ENCODE measurements around the gene TTYH1. TPM values are rescaled to one million over a fixed set of nuclear protein-coding genes. Genes with fewer than 3 reads are reported as not detected.
"Not testable (repeated sequence)": the region's sequence is repeated elsewhere in the genome, so short reads cannot be mapped to it uniquely, and the experiment has no call there.

TTYH1 gene
- total RNA-seq (ENCODE audit: low replicate concordance): 8.7 and 50.7 TPM in 2 replicates
- long read RNA-seq: 0 reads

DNA sequence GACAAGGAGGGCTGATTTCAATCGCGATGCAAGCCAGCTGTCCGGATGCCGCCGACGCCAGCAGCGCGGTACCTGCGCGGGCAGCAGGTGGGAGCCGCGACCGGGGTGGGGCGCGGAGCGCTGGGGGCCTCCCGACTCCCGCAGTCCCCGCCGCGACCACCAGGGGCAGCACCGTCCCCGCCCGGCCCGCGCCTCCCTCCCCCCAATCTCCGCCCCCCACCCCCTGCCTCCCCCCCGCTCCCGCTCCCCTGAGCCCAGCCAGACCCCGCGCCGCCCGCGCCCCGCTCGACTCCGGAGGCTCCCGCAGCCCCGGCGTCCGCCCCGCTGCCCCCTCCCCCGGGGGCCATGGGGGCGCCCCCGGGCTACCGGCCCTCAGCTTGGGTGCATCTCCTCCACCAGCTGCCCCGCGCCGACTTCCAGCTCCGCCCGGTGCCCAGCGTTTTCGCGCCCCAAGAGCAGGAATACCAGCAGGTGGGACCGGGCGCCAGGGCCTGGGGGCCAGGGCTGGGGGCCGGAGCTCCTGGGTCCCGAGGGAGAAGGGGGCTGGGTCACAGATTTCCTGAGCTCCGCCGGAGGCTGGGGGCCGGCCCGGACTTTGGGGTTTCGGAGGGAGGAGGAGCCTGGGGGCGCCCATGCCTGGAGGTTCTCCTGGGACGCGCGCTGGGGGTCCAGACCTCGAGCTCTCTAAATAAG, at the start of gene TTYH1:
TSS of gene TTYH1 (plus strand) at position 257 of the 693 bp plus-strand sequence. CDS start at position 346, 89 bp downstream.
- H3K36me3 Mint-ChIP-seq: peaks cover 5% of the 10 kb centered on the region
- no peak for DNase-seq (ENCODE audit: extremely low spot score, unreplicated experiment)
- peaks cover 4% of the 10 kb centered on the region for H3K9me3 Mint-ChIP-seq
- H3K4me1 Mint-ChIP-seq (ENCODE audit: unreplicated experiment): peaks cover 20% of the 10 kb centered on the region
- peaks cover 64% of the 10 kb centered on the region for H3K27me3 Mint-ChIP-seq
- H3K27ac Mint-ChIP-seq: no peak within 1 kb of the TSS
- TF ChIP-seq, protein P1, sequence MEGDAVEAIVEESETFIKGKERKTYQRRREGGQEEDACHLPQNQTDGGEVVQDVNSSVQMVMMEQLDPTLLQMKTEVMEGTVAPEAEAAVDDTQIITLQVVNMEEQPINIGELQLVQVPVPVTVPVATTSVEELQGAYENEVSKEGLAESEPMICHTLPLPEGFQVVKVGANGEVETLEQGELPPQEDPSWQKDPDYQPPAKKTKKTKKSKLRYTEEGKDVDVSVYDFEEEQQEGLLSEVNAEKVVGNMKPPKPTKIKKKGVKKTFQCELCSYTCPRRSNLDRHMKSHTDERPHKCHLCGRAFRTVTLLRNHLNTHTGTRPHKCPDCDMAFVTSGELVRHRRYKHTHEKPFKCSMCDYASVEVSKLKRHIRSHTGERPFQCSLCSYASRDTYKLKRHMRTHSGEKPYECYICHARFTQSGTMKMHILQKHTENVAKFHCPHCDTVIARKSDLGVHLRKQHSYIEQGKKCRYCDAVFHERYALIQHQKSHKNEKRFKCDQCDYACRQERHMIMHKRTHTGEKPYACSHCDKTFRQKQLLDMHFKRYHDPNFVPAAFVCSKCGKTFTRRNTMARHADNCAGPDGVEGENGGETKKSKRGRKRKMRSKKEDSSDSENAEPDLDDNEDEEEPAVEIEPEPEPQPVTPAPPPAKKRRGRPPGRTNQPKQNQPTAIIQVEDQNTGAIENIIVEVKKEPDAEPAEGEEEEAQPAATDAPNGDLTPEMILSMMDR (conservative IDR thresholded peaks at IDR 0.05): peak; percentile 89
- H3K4me3 Mint-ChIP-seq: peak within 1 kb of the TSS; percentile 78

DNA sequence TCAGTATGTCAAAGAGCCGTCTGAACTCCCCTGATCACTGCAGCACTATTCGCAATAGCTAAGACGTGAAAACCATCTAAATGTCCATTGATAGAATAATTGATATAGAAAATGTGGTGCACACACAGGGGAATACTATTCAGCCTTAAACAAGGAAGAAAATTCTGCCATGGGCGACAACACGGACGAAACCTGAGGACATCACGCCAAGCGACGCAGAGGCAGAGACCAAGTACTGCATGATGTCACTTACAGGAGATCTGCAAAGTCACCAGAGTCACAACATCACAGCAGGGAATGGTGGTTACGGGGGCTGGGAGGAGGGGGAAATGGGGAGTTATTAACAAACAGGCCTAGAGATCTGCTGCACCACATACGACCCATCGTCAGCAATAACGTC, 49.5 kb upstream of the TTYH1 start:
- H3K36me3 Mint-ChIP-seq; H3K9me3 Mint-ChIP-seq; DNase-seq (ENCODE audit: extremely low spot score, unreplicated experiment); H3K4me3 Mint-ChIP-seq; H3K4me1 Mint-ChIP-seq (ENCODE audit: unreplicated experiment); H3K27ac Mint-ChIP-seq: not testable (repeated sequence)
- H3K27me3 Mint-ChIP-seq: peaks cover 12% of the 10 kb centered on the region

DNA sequence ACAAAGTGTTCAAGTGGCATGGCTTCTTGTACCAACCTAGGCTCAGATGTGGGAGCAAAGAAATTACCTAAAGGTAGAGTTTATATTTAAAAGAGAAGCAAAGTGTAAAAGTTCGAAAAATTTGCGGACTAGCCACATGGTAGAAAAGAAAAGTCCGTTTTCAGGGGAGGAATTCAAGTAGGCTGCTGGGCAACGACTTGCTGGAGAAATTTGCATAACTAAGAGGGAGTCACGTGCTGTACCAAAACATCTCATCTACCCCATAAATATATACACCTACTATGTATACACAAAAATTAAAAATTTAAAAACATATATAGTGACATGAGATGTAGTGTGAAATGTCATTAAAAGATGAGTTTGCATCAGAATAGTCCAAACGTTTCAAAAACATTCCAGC, 48.5 kb upstream of the TTYH1 start:
- no peak overlapping the region for H3K4me3 Mint-ChIP-seq

DNA sequence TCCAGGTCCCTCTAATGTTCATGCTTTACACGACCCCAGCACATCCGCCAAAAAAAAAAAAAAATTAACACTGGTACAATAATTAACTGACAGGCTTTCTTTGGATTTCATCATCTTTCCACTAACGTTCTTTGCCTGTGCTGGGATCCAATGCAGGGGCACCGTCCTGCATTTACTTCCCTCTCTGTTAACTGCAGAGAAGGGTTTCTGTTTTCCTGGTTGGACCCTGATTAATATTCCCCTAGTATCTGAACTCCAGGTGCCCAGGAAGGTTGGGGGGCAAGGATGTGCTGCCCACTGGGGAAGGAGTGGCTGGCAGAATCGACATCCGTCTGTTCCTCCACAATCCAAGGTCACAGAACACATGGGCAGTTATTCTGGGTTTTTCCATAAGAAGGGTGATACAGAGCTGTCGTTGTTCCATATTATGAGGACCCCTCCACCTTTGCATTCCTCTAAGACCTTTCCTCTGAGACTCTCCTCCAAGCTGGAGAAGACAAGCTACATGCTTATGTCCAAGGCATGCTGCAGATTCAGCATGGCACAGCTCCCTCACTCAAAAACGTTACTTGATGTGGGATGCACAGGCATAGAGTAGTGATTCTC, 46.1 kb upstream of the TTYH1 start:
- Mint-ChIP-seq H3K27me3 (peaks cover 14% of the 10 kb centered on the region), H3K4me3 (no peak overlapping the region), H3K9me3 (no peaks in the 10 kb centered on the region), H3K4me1 (ENCODE audit: unreplicated experiment) (no peaks in the 10 kb centered on the region), H3K27ac (no peak overlapping the region), H3K36me3 (no peaks in the 10 kb centered on the region)
- DNase-seq (ENCODE audit: extremely low spot score, unreplicated experiment): no peak
- TF ChIP-seq, protein P1 (conservative IDR thresholded peaks at IDR 0.05): no peak

More for the DNA sequence above, 48.5 kb upstream of the TTYH1 start:
- H3K4me1 Mint-ChIP-seq (ENCODE audit: unreplicated experiment): no peaks in the 10 kb centered on the region
- no peak for DNase-seq (ENCODE audit: extremely low spot score, unreplicated experiment)
- no peaks in the 10 kb centered on the region for H3K36me3 Mint-ChIP-seq
- H3K9me3 Mint-ChIP-seq: no peaks in the 10 kb centered on the region
- peaks cover 17% of the 10 kb centered on the region for H3K27me3 Mint-ChIP-seq
- no peak overlapping the region for H3K27ac Mint-ChIP-seq
- TF ChIP-seq, protein P1 (conservative IDR thresholded peaks at IDR 0.05): no peak

DNA sequence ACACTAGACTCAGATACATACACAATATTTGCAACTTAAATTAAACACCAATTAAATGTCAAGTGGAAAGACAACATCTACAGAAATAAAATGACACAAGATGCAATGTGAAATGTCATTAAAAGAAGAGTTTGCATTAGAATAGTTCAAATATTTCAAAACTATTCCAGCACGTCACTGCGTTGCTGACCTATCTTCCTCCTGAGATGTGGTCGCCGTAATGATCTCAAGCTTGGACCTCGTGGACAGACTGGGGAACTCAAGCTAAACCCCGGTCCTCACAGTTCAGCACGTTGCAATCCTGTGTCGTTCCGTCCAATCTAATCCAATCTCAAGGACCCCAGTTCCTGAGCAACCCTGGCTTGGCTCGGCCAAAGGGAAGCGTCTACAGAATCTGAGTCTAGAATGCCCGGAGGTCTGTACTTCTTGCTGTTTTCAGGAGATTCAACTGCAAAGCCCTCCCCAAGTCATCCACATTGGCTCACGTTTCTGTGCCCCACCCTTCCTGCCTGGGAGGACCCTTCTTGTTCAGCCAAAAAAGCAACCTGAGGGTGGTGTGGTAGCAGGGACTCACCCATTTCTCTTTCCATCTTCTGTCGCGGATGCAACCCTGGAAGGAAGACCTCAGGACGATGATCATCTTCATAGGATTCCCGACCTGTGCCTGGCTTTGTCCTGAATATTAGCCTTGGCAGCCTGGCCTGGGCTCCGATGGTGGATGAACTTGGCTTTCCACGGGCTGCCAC, 45.4 kb upstream of the TTYH1 start:
- H3K36me3 Mint-ChIP-seq; H3K27ac Mint-ChIP-seq; H3K4me3 Mint-ChIP-seq; H3K9me3 Mint-ChIP-seq; H3K4me1 Mint-ChIP-seq (ENCODE audit: unreplicated experiment); DNase-seq (ENCODE audit: extremely low spot score, unreplicated experiment): not testable (repeated sequence)
- H3K27me3 Mint-ChIP-seq: peaks cover 14% of the 10 kb centered on the region

DNA sequence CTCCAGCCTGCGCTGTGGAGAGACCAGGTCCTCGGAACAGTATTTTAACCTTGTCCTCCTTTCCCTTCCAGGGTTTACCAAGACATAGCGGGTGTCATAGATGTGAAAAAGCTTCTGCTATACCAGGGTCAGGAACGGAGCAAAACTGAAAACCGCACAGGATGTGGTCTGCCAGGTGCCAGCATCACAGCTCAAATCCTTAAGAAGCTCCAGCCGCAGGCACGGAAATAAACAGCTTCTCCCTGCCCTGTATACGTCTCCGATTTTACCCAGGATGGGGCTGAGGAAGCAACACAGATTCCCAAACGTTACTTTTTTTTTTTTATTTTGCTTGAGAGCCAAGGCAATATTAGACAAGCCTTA, 44.8 kb upstream of the TTYH1 start:
- H3K9me3 Mint-ChIP-seq; H3K4me3 Mint-ChIP-seq; H3K27ac Mint-ChIP-seq; H3K36me3 Mint-ChIP-seq; H3K4me1 Mint-ChIP-seq (ENCODE audit: unreplicated experiment); DNase-seq (ENCODE audit: extremely low spot score, unreplicated experiment): not testable (repeated sequence)
- H3K27me3 Mint-ChIP-seq: peaks cover 14% of the 10 kb centered on the region

DNA sequence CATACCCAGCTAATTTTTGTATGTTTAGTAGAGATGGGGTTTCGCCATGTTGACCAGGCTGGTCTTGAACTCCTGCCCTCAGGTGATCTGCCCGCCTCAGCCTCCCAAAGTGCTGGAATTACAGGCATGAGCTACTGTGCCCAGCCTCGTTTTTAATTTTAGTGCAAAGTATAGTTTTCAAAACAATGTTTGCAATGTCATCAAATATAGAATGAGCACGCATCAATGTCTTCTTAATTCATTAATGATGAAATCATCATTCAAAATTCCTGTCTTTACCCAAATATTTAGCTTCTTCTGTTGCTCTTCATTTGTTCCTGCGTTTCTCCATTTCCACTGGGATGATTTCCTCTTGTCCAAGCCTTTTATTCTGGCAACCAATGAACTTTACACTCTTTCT, 43.8 kb upstream of the TTYH1 start:
- DNase-seq (ENCODE audit: extremely low spot score, unreplicated experiment); H3K27ac Mint-ChIP-seq; H3K4me3 Mint-ChIP-seq; H3K36me3 Mint-ChIP-seq; H3K4me1 Mint-ChIP-seq (ENCODE audit: unreplicated experiment); H3K9me3 Mint-ChIP-seq: not testable (repeated sequence)
- H3K27me3 Mint-ChIP-seq: peaks cover 14% of the 10 kb centered on the region

Measured in type B pancreatic cell (in vitro differentiated cells).